Kidney (tissue), 14 donors: ENCODE data around the gene FGGY. TPM values are rescaled to one million over a fixed set of nuclear protein-coding genes. Genes with fewer than 3 reads are reported as not detected.

Source experiments
- DNase-seq, 5 donors: peaks; one replicate each; pipeline ENCODE4 v3.0.0-alpha.2; 2013 to 2020
- FAIRE-seq: peaks from 2 replicates; lab custom pipeline; 2012; peaks lifted over from hg19 to GRCh38; lab: Jason Lieb, UNC
- H3K27ac ChIP-seq, 2 donors: one replicate each; pipeline ENCODE4 v1.7.0; 2013; ENCODE audit warnings: low read depth in 2 of 2, low read length in 2 of 2, inconsistent platforms in 1 of 2
- H3K27me3 ChIP-seq: one replicate; pipeline ENCODE4 v1.7.1; 2013; ENCODE audit warnings: low read length, inconsistent platforms; ENCODE audit not compliant: control insufficient read depth, insufficient read depth
- H3K36me3 ChIP-seq, 3 donors: one replicate each; pipeline versions ENCODE4 v1.7.0 to v1.7.1; 2013; ENCODE audit warnings: low read length in 3 of 3, control low read depth in 1 of 3, inconsistent platforms in 1 of 3; ENCODE audit not compliant: insufficient read depth in 3 of 3, control insufficient read depth in 2 of 3
- H3K4me1 ChIP-seq, 3 donors: one replicate each; pipeline versions ENCODE4 v1.7.0 to v1.7.1; 2013; ENCODE audit warnings: low read length in 3 of 3, inconsistent platforms in 1 of 3, low read depth in 1 of 3; ENCODE audit not compliant: control insufficient read depth in 2 of 3, insufficient read depth in 2 of 3
- H3K4me3 ChIP-seq, 3 donors: one replicate each; pipeline versions ENCODE4 v1.7.0 to v1.8.1; 2013; ENCODE audit warnings: low read length in 3 of 3, control low read depth in 1 of 3, inconsistent platforms in 1 of 3
- H3K9ac ChIP-seq, 3 donors: one replicate each; pipeline versions ENCODE4 v1.7.0 to v1.7.1; 2013; ENCODE audit warnings: low read length in 3 of 3, control low read depth in 1 of 3, inconsistent platforms in 1 of 3
- H3K9me3 ChIP-seq, 3 donors: one replicate each; pipeline versions ENCODE4 v1.7.0 to v1.7.1; 2013; ENCODE audit warnings: low read length in 3 of 3, control low read depth in 1 of 3, inconsistent platforms in 1 of 3; ENCODE audit not compliant: control insufficient read depth in 2 of 3, insufficient read depth in 1 of 3
- intact Hi-C: fragments of 100-400 bp; cut with DNase I; formaldehyde crosslinking; loops from one replicate; pipeline ENCODE4 v1.11.1; 2022
- polyA plus RNA-seq: library from polyadenylated mRNA; stranded (reverse); fragments of 350-450 nt; fragmentation: Illumina TruSeq; extraction: RNeasy Lipid Tissue Mini Kit (QIAGEN cat#74804); gene quantifications from one replicate; pipeline ENCODE4 v1.2.3, GENCODE V29; 2014; ENCODE audit warnings: low read depth, low replicate concordance; ENCODE audit not compliant: insufficient read depth
- total RNA-seq: library from RNA; stranded (reverse); fragmentation: NEBNext Ultra II Directional; extraction: Animal tissue kit (Norgen Biotek cat#: 25700); gene quantifications from one replicate; pipeline ENCODE4 v1.2.1, GENCODE V29; 2021
- TF ChIP-seq, protein P1 (sequence below): IDR thresholded peaks from 3 replicates; pipeline ENCODE4 v1.5.1; 2012; ENCODE audit warnings: mild to moderate bottlenecking, moderate library complexity, borderline replicate concordance; ENCODE audit not compliant: insufficient read depth; ENCODE audit errors: extremely low read depth
- donor health status: control.
- donor health status: control.
- donor health status: control.
- donor health status: control.
- donor health status: control.
- donor health status: DM: yes; HTN: yes; CAD: no.
- donor health status: Normal renal cell carcinoma (clear cell type).

FGGY gene
- total and polyA plus RNA-seq, 2 donors from 2014 or later, result 11.2 to 31.0 TPM

DNA sequence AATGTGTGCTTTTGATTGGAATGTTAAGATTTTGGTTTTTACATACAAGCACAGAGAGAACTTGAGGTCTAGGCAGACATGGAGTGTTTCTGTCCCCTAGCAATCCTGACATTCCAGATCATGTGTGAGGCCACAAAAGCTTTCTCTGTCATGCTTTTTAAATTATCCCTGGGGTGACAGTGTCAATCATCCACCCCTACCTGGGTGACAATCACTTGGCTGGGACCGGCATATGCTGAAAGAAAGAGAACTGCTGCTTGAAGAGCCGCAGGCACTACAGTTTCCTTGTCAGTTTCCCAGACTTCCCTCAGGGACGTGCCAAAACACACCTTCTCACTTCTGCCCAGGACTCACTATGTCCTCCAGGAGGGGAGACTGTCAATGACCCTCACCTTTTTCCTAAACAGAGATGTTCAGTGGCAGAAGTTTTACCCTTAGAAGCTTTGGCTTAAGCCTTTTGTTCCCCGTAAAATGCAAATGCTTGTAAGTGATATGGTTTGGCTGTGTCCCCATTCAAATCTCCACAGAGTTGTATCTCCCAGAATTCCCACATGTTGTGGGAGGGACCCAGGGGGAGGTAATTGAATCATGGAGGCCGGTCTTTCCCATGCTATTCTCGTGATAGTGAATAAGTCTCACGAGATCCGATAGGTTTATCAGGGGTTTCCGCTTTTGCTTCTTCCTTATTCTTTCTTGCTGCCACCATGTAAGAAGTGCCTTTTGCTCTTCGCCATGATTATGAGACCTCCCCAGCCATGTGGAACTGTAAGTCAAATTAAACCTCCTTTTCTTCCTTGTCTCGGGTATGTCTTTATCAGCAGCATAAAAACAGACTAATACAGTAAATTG lies 217.4 kb downstream of the FGGY start:
- TF ChIP-seq, protein P1, sequence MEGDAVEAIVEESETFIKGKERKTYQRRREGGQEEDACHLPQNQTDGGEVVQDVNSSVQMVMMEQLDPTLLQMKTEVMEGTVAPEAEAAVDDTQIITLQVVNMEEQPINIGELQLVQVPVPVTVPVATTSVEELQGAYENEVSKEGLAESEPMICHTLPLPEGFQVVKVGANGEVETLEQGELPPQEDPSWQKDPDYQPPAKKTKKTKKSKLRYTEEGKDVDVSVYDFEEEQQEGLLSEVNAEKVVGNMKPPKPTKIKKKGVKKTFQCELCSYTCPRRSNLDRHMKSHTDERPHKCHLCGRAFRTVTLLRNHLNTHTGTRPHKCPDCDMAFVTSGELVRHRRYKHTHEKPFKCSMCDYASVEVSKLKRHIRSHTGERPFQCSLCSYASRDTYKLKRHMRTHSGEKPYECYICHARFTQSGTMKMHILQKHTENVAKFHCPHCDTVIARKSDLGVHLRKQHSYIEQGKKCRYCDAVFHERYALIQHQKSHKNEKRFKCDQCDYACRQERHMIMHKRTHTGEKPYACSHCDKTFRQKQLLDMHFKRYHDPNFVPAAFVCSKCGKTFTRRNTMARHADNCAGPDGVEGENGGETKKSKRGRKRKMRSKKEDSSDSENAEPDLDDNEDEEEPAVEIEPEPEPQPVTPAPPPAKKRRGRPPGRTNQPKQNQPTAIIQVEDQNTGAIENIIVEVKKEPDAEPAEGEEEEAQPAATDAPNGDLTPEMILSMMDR, result no peak
- Histone ChIP-seq H3K4me1 (no peaks in the 10 kb centered on the region), H3K27me3 (no peaks in the 10 kb centered on the region), H3K36me3 (peaks cover 0 to 13% (median 0%) of the 10 kb centered on the region in 3 donors), H3K9me3 (no peaks in the 10 kb centered on the region), H3K9ac (no peak overlapping the region), H3K27ac (peak overlapping the region in 1 of 2 donors; percentile 28), H3K4me3 (no peak overlapping the region)
- FAIRE-seq, result no peak
- DNase-seq, result no peak
- intact Hi-C loops, result no loop called here

DNA sequence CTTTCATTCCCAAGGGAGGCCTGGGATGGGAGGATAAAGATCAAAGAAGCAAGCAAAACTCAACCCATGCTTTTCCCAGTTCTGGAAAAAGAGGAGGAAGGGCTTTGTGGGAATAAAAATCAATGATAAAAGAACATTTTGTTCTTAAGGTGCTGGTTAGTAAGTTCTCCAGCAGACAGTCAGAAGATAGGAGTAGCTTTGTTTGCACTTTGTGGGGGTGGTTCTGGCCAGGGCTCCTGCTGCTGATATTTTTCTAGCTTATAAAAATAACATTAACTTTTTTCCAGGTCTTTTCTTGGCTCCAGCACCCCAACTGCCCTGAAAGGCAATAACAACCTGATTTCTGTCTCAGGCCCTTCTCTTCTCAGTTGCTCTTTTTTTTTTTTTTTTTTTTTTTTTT lies 220.0 kb downstream of the FGGY start:
- Histone ChIP-seq H3K4me3 (no peak overlapping the region), H3K36me3 (peaks cover 0 to 13% (median 0%) of the 10 kb centered on the region in 3 donors), H3K4me1 (peaks cover 5 to 10% (median 7%) of the 10 kb centered on the region in 3 donors), H3K9ac (no peak overlapping the region), H3K27me3 (no peaks in the 10 kb centered on the region), H3K9me3 (no peaks in the 10 kb centered on the region), H3K27ac (no peak overlapping the region)
- no peak for FAIRE-seq
- DNase-seq, result no peak
- intact Hi-C loops, result no loop called here
- TF ChIP-seq, protein P1, result no peak

DNA sequence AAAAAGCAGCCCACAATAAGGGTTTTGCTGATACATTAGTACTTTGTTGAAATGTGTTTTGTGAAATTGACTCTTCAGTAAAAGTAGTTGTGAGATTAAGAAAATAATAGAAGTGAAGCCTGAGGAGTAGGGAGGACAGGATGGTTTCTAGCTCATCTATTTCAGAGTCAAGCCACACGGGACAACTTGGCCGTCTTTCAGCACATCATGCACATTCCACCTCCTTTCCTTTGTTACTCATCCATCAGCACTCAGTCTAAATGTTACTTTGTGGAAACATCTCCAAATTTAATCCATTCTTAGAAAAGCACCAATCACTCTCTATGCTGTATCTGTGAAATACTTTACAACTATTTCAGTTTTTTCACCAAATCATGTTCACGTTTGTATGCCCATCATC lies 223.3 kb downstream of the FGGY start:
- DNase-seq (no peak), FAIRE-seq (no peak)
- Histone ChIP-seq H3K27me3 (no peaks in the 10 kb centered on the region), H3K27ac (no peak overlapping the region), H3K9ac (no peak overlapping the region), H3K4me3 (no peak overlapping the region), H3K9me3 (no peaks in the 10 kb centered on the region), H3K36me3 (no peaks in the 10 kb centered on the region), H3K4me1 (peaks cover 7 to 10% (median 8%) of the 10 kb centered on the region in 3 donors)
- TF ChIP-seq, protein P1, result no peak
- intact Hi-C loops, result no loop called here
